ENCODE measurements around the gene ANO9.

ANO9 gene

DNA sequence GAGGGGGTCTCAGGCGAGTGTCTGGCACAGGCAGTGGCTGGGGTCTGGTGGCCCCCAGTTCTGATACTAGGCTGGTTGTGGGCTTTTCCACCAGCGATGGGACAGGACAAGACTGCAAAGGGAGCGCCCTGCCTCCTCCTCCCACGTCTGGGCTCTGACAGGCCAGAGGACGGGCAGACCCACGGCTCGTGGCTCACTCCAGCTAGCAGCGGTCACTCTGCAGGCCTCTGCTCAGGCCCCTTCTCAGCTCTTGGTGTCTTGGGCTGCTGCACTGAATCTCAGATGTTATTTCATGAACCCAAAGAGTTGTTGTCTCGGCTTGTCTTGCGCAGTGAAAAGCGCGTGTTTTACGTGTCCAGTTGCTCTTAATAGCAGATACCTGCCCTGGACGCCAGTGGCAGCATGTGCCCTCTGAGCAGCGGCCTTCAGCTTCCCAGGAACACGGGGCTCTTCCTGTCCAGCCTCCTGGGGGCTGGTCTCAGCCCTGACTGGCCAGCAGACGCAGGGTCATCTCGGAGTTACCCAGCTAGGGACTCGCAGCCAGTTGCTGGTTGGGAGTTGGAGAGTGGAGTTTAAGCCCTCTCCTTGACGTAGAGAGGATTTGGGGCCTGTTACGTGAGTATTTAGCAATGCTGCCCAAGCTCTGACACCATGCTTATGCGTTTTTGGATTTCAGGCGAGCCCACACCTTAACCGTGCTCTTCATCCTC, 17.9 kb upstream of the ANO9 start:
- TF ChIP-seq, protein P1, sequence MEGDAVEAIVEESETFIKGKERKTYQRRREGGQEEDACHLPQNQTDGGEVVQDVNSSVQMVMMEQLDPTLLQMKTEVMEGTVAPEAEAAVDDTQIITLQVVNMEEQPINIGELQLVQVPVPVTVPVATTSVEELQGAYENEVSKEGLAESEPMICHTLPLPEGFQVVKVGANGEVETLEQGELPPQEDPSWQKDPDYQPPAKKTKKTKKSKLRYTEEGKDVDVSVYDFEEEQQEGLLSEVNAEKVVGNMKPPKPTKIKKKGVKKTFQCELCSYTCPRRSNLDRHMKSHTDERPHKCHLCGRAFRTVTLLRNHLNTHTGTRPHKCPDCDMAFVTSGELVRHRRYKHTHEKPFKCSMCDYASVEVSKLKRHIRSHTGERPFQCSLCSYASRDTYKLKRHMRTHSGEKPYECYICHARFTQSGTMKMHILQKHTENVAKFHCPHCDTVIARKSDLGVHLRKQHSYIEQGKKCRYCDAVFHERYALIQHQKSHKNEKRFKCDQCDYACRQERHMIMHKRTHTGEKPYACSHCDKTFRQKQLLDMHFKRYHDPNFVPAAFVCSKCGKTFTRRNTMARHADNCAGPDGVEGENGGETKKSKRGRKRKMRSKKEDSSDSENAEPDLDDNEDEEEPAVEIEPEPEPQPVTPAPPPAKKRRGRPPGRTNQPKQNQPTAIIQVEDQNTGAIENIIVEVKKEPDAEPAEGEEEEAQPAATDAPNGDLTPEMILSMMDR (IDR thresholded peaks at IDR 0.05; ENCODE audit: low read depth, low read length): no peak
- no peak for TF ChIP-seq EZH2phosphoT487 (IDR thresholded peaks at IDR 0.05; ENCODE audit: low read depth)
- H3K9me3 ChIP-seq (ENCODE audit: insufficient read depth, low read length): no peaks in the 10 kb centered on the region
- H2AFZ ChIP-seq (ENCODE audit: low read depth, low read length): no peak overlapping the region
- H4K20me1 ChIP-seq (ENCODE audit: insufficient read depth, low read length): no peaks in the 10 kb centered on the region
- no peak overlapping the region for H3K4me3 ChIP-seq (ENCODE audit: low read length)
- peaks cover 37% of the 10 kb centered on the region for H3K79me2 ChIP-seq (ENCODE audit: low read length)
- no peak overlapping the region for H3K9ac ChIP-seq (ENCODE audit: low read length)
- no peaks in the 10 kb centered on the region for H3K4me1 ChIP-seq (ENCODE audit: low read length)
- no peak overlapping the region for H3K4me2 ChIP-seq (ENCODE audit: low read length)
- H3K27ac ChIP-seq (ENCODE audit: low read length): no peak overlapping the region
- H3K27me3 ChIP-seq (ENCODE audit: low read depth, low read length): no peaks in the 10 kb centered on the region
- peaks cover 3% of the 10 kb centered on the region for H3K36me3 ChIP-seq (replicated peaks; ENCODE audit: low read depth, low read length)

DNA sequence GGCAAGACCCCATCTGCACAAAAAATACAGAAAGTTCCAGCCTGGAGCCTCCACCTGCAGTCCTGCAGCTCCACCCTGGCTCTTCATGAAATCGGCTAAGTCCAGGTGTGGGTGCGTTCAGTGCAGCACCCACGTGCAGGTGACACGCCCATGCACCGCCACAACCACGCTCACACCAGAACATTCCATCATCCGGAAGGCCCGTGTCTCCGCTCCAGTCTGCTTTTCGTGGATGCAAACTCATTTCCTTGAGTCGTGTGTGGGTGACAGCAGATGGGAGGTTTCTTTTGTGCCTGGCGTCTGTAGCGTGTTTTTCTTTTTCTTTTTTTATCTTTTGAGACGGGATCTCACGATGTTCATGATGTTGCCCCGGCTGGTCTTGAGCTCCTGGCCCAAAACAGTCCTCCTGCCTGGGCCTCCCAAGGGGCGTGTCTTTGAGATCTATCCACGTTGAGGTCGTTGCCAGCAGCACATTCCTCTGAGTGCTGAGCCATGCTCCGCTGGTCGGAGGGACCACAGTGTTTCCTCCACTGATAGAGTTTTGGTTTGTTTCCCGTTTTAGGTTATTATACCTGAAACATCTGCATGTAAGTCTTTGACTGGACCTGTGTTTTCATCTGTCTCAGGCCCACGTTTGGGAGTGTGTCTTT, 15.4 kb upstream of the ANO9 start:
- no peaks in the 10 kb centered on the region for H3K4me1 ChIP-seq (ENCODE audit: low read length)
- no peaks in the 10 kb centered on the region for H4K20me1 ChIP-seq (ENCODE audit: insufficient read depth, low read length)
- no peak overlapping the region for H2AFZ ChIP-seq (ENCODE audit: low read depth, low read length)
- H3K79me2 ChIP-seq (ENCODE audit: low read length): peaks cover 54% of the 10 kb centered on the region
- H3K27ac ChIP-seq (ENCODE audit: low read length): no peak overlapping the region
- no peak overlapping the region for H3K4me2 ChIP-seq (ENCODE audit: low read length)
- H3K4me3 ChIP-seq (ENCODE audit: low read length): no peak overlapping the region
- H3K9me3 ChIP-seq (ENCODE audit: insufficient read depth, low read length): no peaks in the 10 kb centered on the region
- no peak for TF ChIP-seq EZH2phosphoT487 (IDR thresholded peaks at IDR 0.05; ENCODE audit: low read depth)
- TF ChIP-seq, protein P1 (IDR thresholded peaks at IDR 0.05; ENCODE audit: low read depth, low read length): no peak
- H3K9ac ChIP-seq (ENCODE audit: low read length): no peak overlapping the region
- H3K36me3 ChIP-seq (replicated peaks; ENCODE audit: low read depth, low read length): peaks cover 15% of the 10 kb centered on the region
- no peaks in the 10 kb centered on the region for H3K27me3 ChIP-seq (ENCODE audit: low read depth, low read length)

DNA sequence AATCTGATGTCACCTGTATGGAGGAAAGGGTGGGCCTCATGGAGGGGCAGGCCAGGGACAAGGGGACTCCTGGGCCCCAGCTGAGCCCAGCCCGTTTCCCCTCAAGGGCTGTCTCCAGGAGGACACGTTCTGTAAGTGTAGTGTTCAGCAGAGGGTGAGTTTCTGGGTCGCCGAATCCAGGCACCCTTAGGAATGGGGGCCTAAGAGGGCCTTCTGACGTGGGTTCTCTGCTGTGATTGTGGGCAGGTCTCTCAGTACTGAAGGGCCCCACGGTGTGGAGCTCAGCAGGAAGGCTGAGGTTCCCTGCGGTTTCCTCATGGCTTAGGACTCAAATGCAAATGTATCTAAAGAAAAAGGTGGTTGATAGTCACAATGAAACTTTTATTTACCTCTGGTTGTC, 14.7 kb upstream of the ANO9 start:
- no peaks in the 10 kb centered on the region for H3K27me3 ChIP-seq (ENCODE audit: low read depth, low read length)
- peaks cover 61% of the 10 kb centered on the region for H3K79me2 ChIP-seq (ENCODE audit: low read length)
- no peak overlapping the region for H2AFZ ChIP-seq (ENCODE audit: low read depth, low read length)
- H3K36me3 ChIP-seq (replicated peaks; ENCODE audit: low read depth, low read length): peaks cover 15% of the 10 kb centered on the region
- no peak overlapping the region for H3K9ac ChIP-seq (ENCODE audit: low read length)
- H3K4me1 ChIP-seq (ENCODE audit: low read length): peaks cover 1% of the 10 kb centered on the region; the same call in 1 of the 2 replicates
- no peak overlapping the region for H3K4me2 ChIP-seq (ENCODE audit: low read length)
- no peak overlapping the region for H3K4me3 ChIP-seq (ENCODE audit: low read length)
- H4K20me1 ChIP-seq (ENCODE audit: insufficient read depth, low read length): peaks cover 2% of the 10 kb centered on the region; the same call in 1 of the 2 replicates
- H3K9me3 ChIP-seq (ENCODE audit: insufficient read depth, low read length): no peaks in the 10 kb centered on the region
- no peak overlapping the region for H3K27ac ChIP-seq (ENCODE audit: low read length)
- TF ChIP-seq EZH2phosphoT487 (IDR thresholded peaks at IDR 0.05; ENCODE audit: low read depth): no peak
- TF ChIP-seq, protein P1 (IDR thresholded peaks at IDR 0.05; ENCODE audit: low read depth, low read length): no peak

DNA sequence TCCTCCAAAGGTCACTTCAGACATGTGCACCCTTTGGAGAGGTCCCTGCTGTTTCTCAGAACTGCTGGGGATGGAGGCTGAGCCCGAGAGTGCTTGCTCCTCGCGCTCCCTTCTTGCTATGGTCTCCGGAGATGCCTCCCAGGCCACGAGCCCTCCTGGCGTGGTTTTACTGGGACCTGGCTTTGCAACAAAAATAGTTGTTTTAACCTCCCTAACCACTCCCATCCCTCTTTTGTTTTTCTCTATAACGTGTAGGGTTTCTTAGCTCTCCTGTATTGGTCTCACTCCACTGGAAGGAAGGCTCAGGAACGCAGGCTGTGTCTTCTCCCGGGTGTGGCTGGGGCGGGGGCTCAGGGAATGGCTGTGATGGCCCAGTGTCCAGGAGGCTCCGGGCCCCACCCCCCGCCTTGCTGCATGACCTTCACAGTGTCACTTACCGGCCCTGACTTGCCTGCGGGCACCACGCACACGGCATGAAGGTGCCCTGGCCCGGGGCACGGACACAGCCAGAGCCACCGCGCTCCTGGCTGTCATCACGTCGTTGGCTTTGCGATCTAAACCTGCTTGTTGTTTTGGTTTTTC, 13.8 kb upstream of the ANO9 start:
- peaks cover 15% of the 10 kb centered on the region for H3K36me3 ChIP-seq (replicated peaks; ENCODE audit: low read depth, low read length)
- H3K9me3 ChIP-seq (ENCODE audit: insufficient read depth, low read length): no peaks in the 10 kb centered on the region
- peaks cover 70% of the 10 kb centered on the region for H3K79me2 ChIP-seq (ENCODE audit: low read length)
- no peak for TF ChIP-seq EZH2phosphoT487 (IDR thresholded peaks at IDR 0.05; ENCODE audit: low read depth)
- TF ChIP-seq, protein P1 (IDR thresholded peaks at IDR 0.05; ENCODE audit: low read depth, low read length): no peak
- H3K4me2 ChIP-seq (ENCODE audit: low read length): no peak overlapping the region
- H3K4me1 ChIP-seq (ENCODE audit: low read length): peaks cover 8% of the 10 kb centered on the region
- no peaks in the 10 kb centered on the region for H3K27me3 ChIP-seq (ENCODE audit: low read depth, low read length)
- H3K4me3 ChIP-seq (ENCODE audit: low read length): no peak overlapping the region
- no peak overlapping the region for H3K27ac ChIP-seq (ENCODE audit: low read length)
- H2AFZ ChIP-seq (ENCODE audit: low read depth, low read length): no peak overlapping the region
- no peak overlapping the region for H3K9ac ChIP-seq (ENCODE audit: low read length)
- peaks cover 9% of the 10 kb centered on the region; the same call in 1 of the 2 replicates for H4K20me1 ChIP-seq (ENCODE audit: insufficient read depth, low read length)
